Loucy (cell line): ENCODE measurements around the gene KYNU.

ENCODE experiments used
- EZH2phosphoT487 ChIP-seq: fragments of 200-600 bp; IDR thresholded peaks from 2 replicates; pipeline ENCODE4 v1.6.1; 2018; ENCODE audit warnings: antibody characterized with exemption, mild to moderate bottlenecking, moderate library complexity, borderline replicate concordance
- TF ChIP-seq, protein P1 (sequence below): fragments of 200-600 bp; sonication (generic); conservative IDR thresholded peaks from 2 replicates; pipeline ENCODE4 v1.5.1; 2014; ENCODE audit warnings: mild to moderate bottlenecking, antibody characterized with exemption, low read length

DNA sequence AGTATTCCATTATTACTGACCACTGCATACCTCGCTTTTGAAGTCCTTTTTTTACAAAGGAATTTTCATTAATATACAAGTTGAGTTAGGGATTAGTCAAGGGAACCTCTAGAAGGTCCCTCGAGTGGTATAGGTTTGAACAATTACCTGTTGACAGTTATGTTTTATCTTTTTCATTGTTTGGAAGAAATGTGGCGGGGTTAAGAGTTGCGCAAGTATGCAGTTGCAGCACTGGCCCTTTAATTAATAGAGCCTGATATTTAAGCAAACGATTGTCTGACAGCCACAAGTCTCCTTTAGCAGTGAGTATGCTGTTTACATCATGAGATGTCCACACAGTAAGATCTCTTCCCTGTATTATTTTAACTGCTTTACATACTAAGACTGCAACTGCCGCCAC, 24.3 kb downstream of the KYNU start:
- TF ChIP-seq, protein P1, sequence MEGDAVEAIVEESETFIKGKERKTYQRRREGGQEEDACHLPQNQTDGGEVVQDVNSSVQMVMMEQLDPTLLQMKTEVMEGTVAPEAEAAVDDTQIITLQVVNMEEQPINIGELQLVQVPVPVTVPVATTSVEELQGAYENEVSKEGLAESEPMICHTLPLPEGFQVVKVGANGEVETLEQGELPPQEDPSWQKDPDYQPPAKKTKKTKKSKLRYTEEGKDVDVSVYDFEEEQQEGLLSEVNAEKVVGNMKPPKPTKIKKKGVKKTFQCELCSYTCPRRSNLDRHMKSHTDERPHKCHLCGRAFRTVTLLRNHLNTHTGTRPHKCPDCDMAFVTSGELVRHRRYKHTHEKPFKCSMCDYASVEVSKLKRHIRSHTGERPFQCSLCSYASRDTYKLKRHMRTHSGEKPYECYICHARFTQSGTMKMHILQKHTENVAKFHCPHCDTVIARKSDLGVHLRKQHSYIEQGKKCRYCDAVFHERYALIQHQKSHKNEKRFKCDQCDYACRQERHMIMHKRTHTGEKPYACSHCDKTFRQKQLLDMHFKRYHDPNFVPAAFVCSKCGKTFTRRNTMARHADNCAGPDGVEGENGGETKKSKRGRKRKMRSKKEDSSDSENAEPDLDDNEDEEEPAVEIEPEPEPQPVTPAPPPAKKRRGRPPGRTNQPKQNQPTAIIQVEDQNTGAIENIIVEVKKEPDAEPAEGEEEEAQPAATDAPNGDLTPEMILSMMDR, result no peak
- TF ChIP-seq EZH2phosphoT487, result no peak
